ENCODE results near the gene CPNE4.

CPNE4 gene

DNA sequence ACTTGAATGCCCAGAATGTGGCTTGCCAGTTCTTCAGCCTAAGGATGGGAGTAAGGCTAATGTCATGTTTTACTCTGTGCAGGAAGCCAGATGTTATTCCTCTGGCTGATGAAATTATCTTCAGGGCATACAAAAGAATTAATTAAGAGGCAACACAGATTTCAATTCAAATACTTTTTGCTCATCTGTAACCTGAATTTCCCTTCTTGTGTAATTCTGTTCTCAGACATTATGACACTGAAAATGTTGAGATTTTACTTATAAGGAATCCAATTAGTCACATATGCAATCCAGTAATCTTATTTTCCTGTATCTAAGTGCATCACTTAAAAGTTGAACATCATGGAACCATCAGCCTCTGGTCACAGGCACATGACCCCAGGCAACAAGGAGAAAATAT is 136.5 kb downstream of the CPNE4 start:
- no peaks in the 10 kb centered on the region for H3K9me3 ChIP-seq (ENCODE audit: insufficient read depth, low read depth, low read length)
- H3K79me2 ChIP-seq (ENCODE audit: insufficient read depth, low read length), result no peaks in the 10 kb centered on the region
- no peak overlapping the region for H3K4me3 ChIP-seq (ENCODE audit: low read length, poor library complexity, severe bottlenecking)
- H3K9ac ChIP-seq (ENCODE audit: low read depth, low read length, poor library complexity, severe bottlenecking), result no peak overlapping the region
- no peaks in the 10 kb centered on the region for H3K9me2 ChIP-seq (replicated peaks; ENCODE audit: low read depth, low read length)
- no peak overlapping the region for H3K4me2 ChIP-seq (ENCODE audit: low read depth, low read length, poor library complexity, severe bottlenecking)
- H4K20me1 ChIP-seq (ENCODE audit: insufficient read depth, low read length, poor library complexity, severe bottlenecking), result no peaks in the 10 kb centered on the region
- no peaks in the 10 kb centered on the region for H3F3A ChIP-seq (ENCODE audit: low read depth)
- no peak for TF ChIP-seq EZH2phosphoT487 (IDR thresholded peaks at IDR 0.05; ENCODE audit: borderline replicate concordance)
- TF ChIP-seq, protein P1, sequence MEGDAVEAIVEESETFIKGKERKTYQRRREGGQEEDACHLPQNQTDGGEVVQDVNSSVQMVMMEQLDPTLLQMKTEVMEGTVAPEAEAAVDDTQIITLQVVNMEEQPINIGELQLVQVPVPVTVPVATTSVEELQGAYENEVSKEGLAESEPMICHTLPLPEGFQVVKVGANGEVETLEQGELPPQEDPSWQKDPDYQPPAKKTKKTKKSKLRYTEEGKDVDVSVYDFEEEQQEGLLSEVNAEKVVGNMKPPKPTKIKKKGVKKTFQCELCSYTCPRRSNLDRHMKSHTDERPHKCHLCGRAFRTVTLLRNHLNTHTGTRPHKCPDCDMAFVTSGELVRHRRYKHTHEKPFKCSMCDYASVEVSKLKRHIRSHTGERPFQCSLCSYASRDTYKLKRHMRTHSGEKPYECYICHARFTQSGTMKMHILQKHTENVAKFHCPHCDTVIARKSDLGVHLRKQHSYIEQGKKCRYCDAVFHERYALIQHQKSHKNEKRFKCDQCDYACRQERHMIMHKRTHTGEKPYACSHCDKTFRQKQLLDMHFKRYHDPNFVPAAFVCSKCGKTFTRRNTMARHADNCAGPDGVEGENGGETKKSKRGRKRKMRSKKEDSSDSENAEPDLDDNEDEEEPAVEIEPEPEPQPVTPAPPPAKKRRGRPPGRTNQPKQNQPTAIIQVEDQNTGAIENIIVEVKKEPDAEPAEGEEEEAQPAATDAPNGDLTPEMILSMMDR (conservative IDR thresholded peaks at IDR 0.05; ENCODE audit: low read length), result no peak
- no peak overlapping the region for H2AFZ ChIP-seq (ENCODE audit: low read length)
- no peaks in the 10 kb centered on the region for H3K27me3 ChIP-seq (ENCODE audit: insufficient read depth, low read length, poor library complexity, severe bottlenecking)
- no peaks in the 10 kb centered on the region for H3K36me3 ChIP-seq (ENCODE audit: insufficient read depth, low read length)
- no peaks in the 10 kb centered on the region for H3K4me1 ChIP-seq (ENCODE audit: insufficient read depth, low read length, poor library complexity, severe bottlenecking)

DNA sequence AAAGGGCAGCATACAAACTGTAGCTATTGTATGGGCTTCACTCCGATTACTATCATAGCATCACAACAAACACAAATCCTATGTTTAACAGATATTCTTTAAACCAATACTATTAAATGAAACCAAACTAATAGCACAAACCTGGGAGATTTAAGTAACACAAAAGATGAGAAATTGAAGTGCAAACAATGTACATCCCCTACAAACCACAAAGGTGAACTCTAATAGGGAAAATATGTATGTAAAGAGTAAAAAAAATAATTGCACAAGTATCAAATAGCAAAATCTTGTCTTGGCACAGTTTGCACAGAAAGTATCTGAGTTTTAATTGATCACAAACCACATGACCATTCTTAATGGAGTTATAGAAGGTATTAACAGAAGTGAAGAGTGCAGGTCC is 138.5 kb downstream of the CPNE4 start:
- Histone ChIP-seq H3K36me3 (ENCODE audit: insufficient read depth, low read length) (no peaks in the 10 kb centered on the region), H3K4me1 (ENCODE audit: insufficient read depth, low read length, poor library complexity, severe bottlenecking) (no peaks in the 10 kb centered on the region), H3K79me2 (ENCODE audit: insufficient read depth, low read length) (no peaks in the 10 kb centered on the region), H4K20me1 (ENCODE audit: insufficient read depth, low read length, poor library complexity, severe bottlenecking) (no peaks in the 10 kb centered on the region), H3K9me3 (ENCODE audit: insufficient read depth, low read depth, low read length) (no peaks in the 10 kb centered on the region), H2AFZ (ENCODE audit: low read length) (no peak overlapping the region), H3F3A (ENCODE audit: low read depth) (no peaks in the 10 kb centered on the region), H3K9me2 (replicated peaks; ENCODE audit: low read depth, low read length) (no peaks in the 10 kb centered on the region), H3K27me3 (ENCODE audit: insufficient read depth, low read length, poor library complexity, severe bottlenecking) (no peaks in the 10 kb centered on the region), H3K9ac (ENCODE audit: low read depth, low read length, poor library complexity, severe bottlenecking) (no peak overlapping the region), H3K4me2 (ENCODE audit: low read depth, low read length, poor library complexity, severe bottlenecking) (no peak overlapping the region), H3K4me3 (ENCODE audit: low read length, poor library complexity, severe bottlenecking) (no peak overlapping the region)
- TF ChIP-seq, protein P1 (conservative IDR thresholded peaks at IDR 0.05; ENCODE audit: low read length), result no peak
- TF ChIP-seq EZH2phosphoT487 (IDR thresholded peaks at IDR 0.05; ENCODE audit: borderline replicate concordance), result no peak

DNA sequence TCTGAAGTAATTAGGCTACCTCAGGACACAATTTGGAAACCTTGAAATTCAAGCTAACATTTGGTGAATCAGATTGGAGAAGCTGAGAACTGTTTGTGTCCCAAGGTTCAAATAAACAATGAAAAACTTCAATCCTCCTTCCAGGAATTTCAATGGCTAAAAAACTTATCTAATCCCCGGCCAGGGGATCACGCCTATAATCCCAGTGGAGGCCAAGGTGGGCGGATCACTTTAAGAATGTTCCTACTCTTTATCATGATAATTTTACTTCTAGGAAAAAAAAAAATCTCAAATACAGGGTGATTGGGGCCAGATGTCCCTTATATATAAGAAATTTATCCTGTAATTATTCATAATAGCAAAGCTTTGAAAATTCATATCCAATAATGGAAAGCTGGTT is 139.0 kb downstream of the CPNE4 start:
- TF ChIP-seq, protein P1 (conservative IDR thresholded peaks at IDR 0.05; ENCODE audit: low read length), result no peak
- TF ChIP-seq EZH2phosphoT487 (IDR thresholded peaks at IDR 0.05; ENCODE audit: borderline replicate concordance), result no peak
- H3K27me3 ChIP-seq (ENCODE audit: insufficient read depth, low read length, poor library complexity, severe bottlenecking), result no peaks in the 10 kb centered on the region
- no peaks in the 10 kb centered on the region for H3K4me1 ChIP-seq (ENCODE audit: insufficient read depth, low read length, poor library complexity, severe bottlenecking)
- no peaks in the 10 kb centered on the region for H3F3A ChIP-seq (ENCODE audit: low read depth)
- H3K79me2 ChIP-seq (ENCODE audit: insufficient read depth, low read length), result no peaks in the 10 kb centered on the region
- H2AFZ ChIP-seq (ENCODE audit: low read length), result no peak overlapping the region
- H4K20me1 ChIP-seq (ENCODE audit: insufficient read depth, low read length, poor library complexity, severe bottlenecking), result no peaks in the 10 kb centered on the region
- H3K9me2 ChIP-seq (replicated peaks; ENCODE audit: low read depth, low read length), result no peaks in the 10 kb centered on the region
- no peak overlapping the region for H3K9ac ChIP-seq (ENCODE audit: low read depth, low read length, poor library complexity, severe bottlenecking)
- no peaks in the 10 kb centered on the region for H3K36me3 ChIP-seq (ENCODE audit: insufficient read depth, low read length)
- no peak overlapping the region for H3K4me3 ChIP-seq (ENCODE audit: low read length, poor library complexity, severe bottlenecking)
- H3K4me2 ChIP-seq (ENCODE audit: low read depth, low read length, poor library complexity, severe bottlenecking), result no peak overlapping the region
- H3K9me3 ChIP-seq (ENCODE audit: insufficient read depth, low read depth, low read length), result no peaks in the 10 kb centered on the region
